ENCODE data around the gene F10. TPM values are rescaled to one million over a fixed set of nuclear protein-coding genes. Genes with fewer than 3 reads are reported as not detected.

F10 gene
- total RNA-seq, 6 donors from 2014 or later: 5.3 to 25.0 (median 8.8) TPM

- Histone ChIP-seq H3K36me3 (peaks cover 0 to 34% (median 8%) of the 10 kb centered on the region in 4 donors), H3K4me3 (no peak overlapping the region), H3K4me1 (no peaks in the 10 kb centered on the region), H3K27me3 (no peaks in the 10 kb centered on the region), H3K9me3 (no peaks in the 10 kb centered on the region), H3K27ac (no peak overlapping the region)
- ATAC-seq (ENCODE audit: low FRiP score in 2 of 2): no peak
- TF ChIP-seq EP300 (IDR thresholded peaks at IDR 0.05) (no peak), CTCF (IDR thresholded peaks at IDR 0.05) (no peak), POLR2AphosphoS5 (IDR thresholded peaks at IDR 0.05) (no peak), POLR2A (IDR thresholded peaks at IDR 0.05) (no peak)
- WGBS, 2 donors: 77 to 86% methylated on average over 13 to 25 of the region's 29 CpGs
- DNase-seq: peak in 1 of 2 donors; percentile 66
Observed at GRCh38 chr13:113093580-113094409, 28.8 kb upstream of the F10 start.

- Histone ChIP-seq H3K4me3 (no peak overlapping the region), H3K27ac (no peak overlapping the region), H3K27me3 (no peaks in the 10 kb centered on the region), H3K36me3 (peaks cover 0 to 31% (median 6%) of the 10 kb centered on the region in 4 donors), H3K9me3 (no peaks in the 10 kb centered on the region), H3K4me1 (no peaks in the 10 kb centered on the region)
- 89 to 93% methylated on average over 11 to 13 of the region's 14 CpGs for WGBS, 2 donors
- TF ChIP-seq POLR2AphosphoS5 (IDR thresholded peaks at IDR 0.05): no peak
- TF ChIP-seq CTCF (IDR thresholded peaks at IDR 0.05): no peak
- no peak for TF ChIP-seq EP300 (IDR thresholded peaks at IDR 0.05)
- TF ChIP-seq POLR2A (IDR thresholded peaks at IDR 0.05): no peak
- no peak for DNase-seq
- no peak for ATAC-seq (ENCODE audit: low FRiP score in 2 of 2)
Observed at GRCh38 chr13:113094410-113094800, 28.2 kb upstream of the F10 start.

GRCh38 chr13:113095146-113096051, 27.2 kb upstream of the F10 start:
- 92 to 95% methylated on average over 24 to 25 of the region's 25 CpGs for WGBS, 2 donors
- ATAC-seq (ENCODE audit: low FRiP score in 2 of 2) (no peak), DNase-seq (peak in 1 of 2 donors; percentile 59)

More at GRCh38 chr13:113095146-113096051, 27.2 kb upstream of the F10 start:
- Histone ChIP-seq H3K4me1 (no peaks in the 10 kb centered on the region), H3K27ac (no peak overlapping the region), H3K27me3 (no peaks in the 10 kb centered on the region), H3K9me3 (no peaks in the 10 kb centered on the region), H3K36me3 (peaks cover 0 to 21% (median 4%) of the 10 kb centered on the region in 4 donors), H3K4me3 (no peak overlapping the region)
- TF ChIP-seq EP300 (IDR thresholded peaks at IDR 0.05) (no peak), CTCF (IDR thresholded peaks at IDR 0.05) (no peak), POLR2A (IDR thresholded peaks at IDR 0.05) (no peak), POLR2AphosphoS5 (IDR thresholded peaks at IDR 0.05) (no peak)
